Endodermal cell (in vitro differentiated cells): Measurements from ENCODE around the gene FOXP4. TPM values are rescaled to one million over a fixed set of nuclear protein-coding genes. Genes with fewer than 3 reads are reported as not detected.

Source experiments
- DNase-seq: peaks from one replicate; pipeline ENCODE4 v3.0.0-alpha.2; 2017
- H3K27ac ChIP-seq: 2 replicates; pipeline ENCODE4 v1.5.1; 2013; ENCODE audit warnings: mild to moderate bottlenecking, low read depth, low read length, moderate library complexity
- H3K27me3 ChIP-seq: 2 replicates; pipeline ENCODE4 v1.6.1; 2013; ENCODE audit warnings: mild to moderate bottlenecking, low read length, moderate library complexity; ENCODE audit not compliant: insufficient read depth, control insufficient read depth, poor library complexity, severe bottlenecking
- H3K36me3 ChIP-seq: 2 replicates; pipeline ENCODE4 v1.7.0; 2013; ENCODE audit warnings: mild to moderate bottlenecking, low read length, moderate library complexity; ENCODE audit not compliant: control insufficient read depth, insufficient read depth
- H3K4me1 ChIP-seq: one replicate; pipeline ENCODE4 v1.7.0; 2013; ENCODE audit warnings: low read length; ENCODE audit not compliant: control insufficient read depth, insufficient read depth
- H3K4me3 ChIP-seq: 2 replicates; pipeline ENCODE4 v1.5.1; 2013; ENCODE audit warnings: mild to moderate bottlenecking, low read length, moderate library complexity
- H3K9ac ChIP-seq: 2 replicates; pipeline ENCODE4 v1.6.1; 2013; ENCODE audit warnings: mild to moderate bottlenecking, low read length, moderate library complexity; ENCODE audit not compliant: poor library complexity, severe bottlenecking; ENCODE audit errors: extremely low read depth
- H3K9me3 ChIP-seq: 2 replicates; pipeline ENCODE4 v1.6.1; 2013; ENCODE audit warnings: mild to moderate bottlenecking, low read length, moderate library complexity; ENCODE audit not compliant: control insufficient read depth
- H3K27ac Mint-ChIP-seq: 2 replicates; pipeline ENCODE4 v1.8.0; 2020; ENCODE audit warnings: mixed read lengths
- H3K27me3 Mint-ChIP-seq: 2 replicates; pipeline ENCODE4 v1.8.0; 2021; ENCODE audit warnings: mild to moderate bottlenecking, mixed read lengths; ENCODE audit not compliant: insufficient read depth
- H3K36me3 Mint-ChIP-seq: 2 replicates; pipeline ENCODE4 v1.8.0; 2020; ENCODE audit warnings: low read depth, mixed read lengths
- H3K4me1 Mint-ChIP-seq: 2 replicates; pipeline ENCODE4 v1.8.0; 2020; ENCODE audit warnings: mixed read lengths
- H3K4me3 Mint-ChIP-seq: 2 replicates; pipeline ENCODE4 v1.8.0; 2020; ENCODE audit warnings: mild to moderate bottlenecking, moderate library complexity, mixed read lengths
- H3K9me3 Mint-ChIP-seq: 2 replicates; pipeline ENCODE4 v1.8.0; 2020; ENCODE audit warnings: mild to moderate bottlenecking, mixed read lengths
- CTCF ChIP-seq: fragments of 200-600 bp; sonication (generic); conservative IDR thresholded peaks from 2 replicates; pipeline ENCODE4 v1.5.0; 2021; ENCODE audit warnings: antibody characterized with exemption, mild to moderate bottlenecking
- WGBS, 2 experiments: methylation state at CpG; one replicate each; pipeline versions ENCODE4 v1.1.5 to v1.1.7; 2013; ENCODE audit warnings: missing lambda C conversion rate in 2 of 2, mixed read lengths in 1 of 2; ENCODE audit not compliant: insufficient coverage in 1 of 2, insufficient read length in 1 of 2; 5-methylcytosine and 5-hydroxymethylcytosine counted together
- total RNA-seq, 2 donors: library from RNA; stranded (reverse); fragmentation: NEBNext Ultra II Directional in 1 of 2; extraction: Animal tissue kit (Norgen Biotek cat#: 25700) in 1 of 2; gene quantifications; 2 replicates in 1 of 2; 3 replicates in 1 of 2; pipeline ENCODE4 v1.2.1, GENCODE V29; 2021

The FOXP4 gene
- total RNA-seq, 2 donors from 2014 or later: 44.4 to 47.7 TPM

GRCh38 chr6:41531591-41532582 is 14.3 kb upstream of the FOXP4 start:
- Mint-ChIP-seq H3K27ac (no peak overlapping the region), H3K36me3 (no peaks in the 10 kb centered on the region), H3K9me3 (no peaks in the 10 kb centered on the region), H3K27me3 (peaks cover 70% of the 10 kb centered on the region), H3K4me3 (peak overlapping the region; percentile 25), H3K4me1 (peaks cover 22% of the 10 kb centered on the region)
- no peak overlapping the region for H3K9ac ChIP-seq
- H3K27ac ChIP-seq: no peak overlapping the region
- H3K4me3 ChIP-seq: no peak overlapping the region
- no peak for TF ChIP-seq CTCF
- WGBS, 2 experiments: 60 to 63% methylated on average over 9 to 22 of the region's 22 CpGs
- no peaks in the 10 kb centered on the region for H3K36me3 ChIP-seq
- peaks cover 11% of the 10 kb centered on the region for H3K4me1 ChIP-seq
- H3K27me3 ChIP-seq: peaks cover 19% of the 10 kb centered on the region
- peak; percentile 69 for DNase-seq
- no peaks in the 10 kb centered on the region for H3K9me3 ChIP-seq

GRCh38 chr6:41535766-41536165 is 10.4 kb upstream of the FOXP4 start:
- WGBS, 2 experiments: 77 to 95% methylated on average over 1 of the region's 1 CpG
- H3K27me3 ChIP-seq: peaks cover 12% of the 10 kb centered on the region

More at GRCh38 chr6:41535766-41536165, 10.4 kb upstream of the FOXP4 start:
- H3K27ac Mint-ChIP-seq: no peak overlapping the region
- no peak overlapping the region for H3K4me3 ChIP-seq
- peaks cover 27% of the 10 kb centered on the region for H3K4me1 Mint-ChIP-seq
- no peak for DNase-seq
- H3K36me3 Mint-ChIP-seq: no peaks in the 10 kb centered on the region
- H3K4me1 ChIP-seq: peaks cover 14% of the 10 kb centered on the region
- H3K36me3 ChIP-seq: no peaks in the 10 kb centered on the region
- H3K9me3 Mint-ChIP-seq: no peaks in the 10 kb centered on the region
- no peak overlapping the region for H3K27ac ChIP-seq
- peaks cover 72% of the 10 kb centered on the region for H3K27me3 Mint-ChIP-seq
- no peak overlapping the region for H3K4me3 Mint-ChIP-seq
- H3K9me3 ChIP-seq: no peaks in the 10 kb centered on the region
- TF ChIP-seq CTCF: no peak
- no peak overlapping the region for H3K9ac ChIP-seq
